ENCODE measurements around the gene RTKN2. TPM values are rescaled to one million over a fixed set of nuclear protein-coding genes. Genes with fewer than 3 reads are reported as not detected.
A peak's percentile ranks its signal among the peaks of the same experiment; 100 is the strongest.
"Not testable (repeated sequence)": the region's sequence is repeated elsewhere in the genome, so short reads cannot be mapped to it uniquely, and the experiment has no call there.

Gene RTKN2
- total RNA-seq, 1 donor from 2014 or later, result 13.2 TPM

- Mint-ChIP-seq H3K4me1 (ENCODE audit: low read depth) (peaks cover 2% of the 10 kb centered on the region), H3K4me3 (ENCODE audit: low read depth) (no peak overlapping the region), H3K27ac (no peak overlapping the region), H3K36me3 (ENCODE audit: insufficient read depth) (no peaks in the 10 kb centered on the region), H3K27me3 (no peaks in the 10 kb centered on the region), H3K9me3 (ENCODE audit: low read depth) (no peaks in the 10 kb centered on the region)
- no peak for DNase-seq (ENCODE audit: low spot score, unreplicated experiment)
- no peak for TF ChIP-seq CTCF (IDR thresholded peaks at IDR 0.05; ENCODE audit: unreplicated experiment)
Observed at GRCh38 chr10:62244088-62244487, 24.6 kb downstream of the RTKN2 start.

DNA sequence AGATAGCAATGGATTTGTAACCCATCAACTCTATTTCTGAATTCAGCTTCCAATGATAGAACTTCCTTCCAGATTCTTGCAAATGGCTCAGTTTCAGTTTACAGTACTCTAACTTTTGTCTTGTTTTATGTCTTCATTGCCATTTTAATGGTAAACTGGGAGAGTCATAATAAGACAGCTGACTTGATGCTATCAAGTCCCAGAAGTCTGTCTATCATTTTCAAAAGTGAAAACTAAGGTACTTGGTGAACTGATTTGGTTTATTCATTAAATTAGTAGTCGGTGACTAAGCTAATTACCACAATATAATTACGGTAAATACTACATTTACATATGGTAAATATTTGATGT lies 25.0 kb downstream of the RTKN2 start:
- TF ChIP-seq CTCF (IDR thresholded peaks at IDR 0.05; ENCODE audit: unreplicated experiment), result no peak
- Mint-ChIP-seq H3K27ac (no peak overlapping the region), H3K4me1 (ENCODE audit: low read depth) (no peaks in the 10 kb centered on the region)

DNA sequence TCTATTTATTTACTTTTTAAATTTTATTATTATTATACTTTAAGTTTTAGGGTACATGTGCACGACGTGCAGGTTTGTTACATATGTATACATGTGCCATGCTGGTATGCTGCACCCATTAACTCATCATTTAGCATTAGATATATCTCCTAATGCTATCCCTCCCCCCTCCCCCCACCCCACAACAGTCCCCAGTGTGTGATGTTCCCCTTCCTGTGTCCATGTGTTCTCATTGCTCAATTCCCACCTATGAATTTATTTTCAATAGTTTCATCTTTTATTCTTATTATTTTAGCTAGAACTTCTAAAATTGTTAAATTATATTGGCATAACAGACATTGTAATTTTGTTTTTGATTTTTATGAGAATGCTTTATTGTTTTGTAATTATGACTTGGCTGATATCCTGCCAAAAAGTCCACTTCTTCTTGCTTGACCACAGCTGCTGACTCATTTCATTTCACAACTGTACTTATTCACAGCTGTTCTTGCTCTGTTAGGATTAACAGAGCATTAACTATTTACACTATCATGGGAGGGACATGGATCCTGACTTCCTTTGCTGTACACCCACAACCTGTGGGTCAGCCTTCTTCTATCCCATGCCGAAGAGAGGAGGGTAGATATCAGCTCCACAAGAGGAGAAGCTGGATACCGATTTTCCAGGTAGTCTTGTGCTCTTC lies 25.5 kb downstream of the RTKN2 start:
- not testable (repeated sequence) for H3K4me3 Mint-ChIP-seq (ENCODE audit: low read depth); H3K9me3 Mint-ChIP-seq (ENCODE audit: low read depth); H3K36me3 Mint-ChIP-seq (ENCODE audit: insufficient read depth); H3K4me1 Mint-ChIP-seq (ENCODE audit: low read depth); DNase-seq (ENCODE audit: low spot score, unreplicated experiment); H3K27me3 Mint-ChIP-seq
- H3K27ac Mint-ChIP-seq, result peak overlapping the region; percentile 67

More for the DNA sequence above, 25.0 kb downstream of the RTKN2 start:
- Mint-ChIP-seq H3K36me3 (ENCODE audit: insufficient read depth) (no peaks in the 10 kb centered on the region), H3K27me3 (no peaks in the 10 kb centered on the region), H3K9me3 (ENCODE audit: low read depth) (no peaks in the 10 kb centered on the region), H3K4me3 (ENCODE audit: low read depth) (no peak overlapping the region)
- DNase-seq (ENCODE audit: low spot score, unreplicated experiment), result no peak

- not testable (repeated sequence) for H3K4me3 Mint-ChIP-seq (ENCODE audit: low read depth); H3K4me1 Mint-ChIP-seq (ENCODE audit: low read depth); H3K27ac Mint-ChIP-seq; DNase-seq (ENCODE audit: low spot score, unreplicated experiment); H3K27me3 Mint-ChIP-seq; H3K36me3 Mint-ChIP-seq (ENCODE audit: insufficient read depth); H3K9me3 Mint-ChIP-seq (ENCODE audit: low read depth)
Observed at GRCh38 chr10:62241521-62241920, 27.1 kb downstream of the RTKN2 start.

DNA sequence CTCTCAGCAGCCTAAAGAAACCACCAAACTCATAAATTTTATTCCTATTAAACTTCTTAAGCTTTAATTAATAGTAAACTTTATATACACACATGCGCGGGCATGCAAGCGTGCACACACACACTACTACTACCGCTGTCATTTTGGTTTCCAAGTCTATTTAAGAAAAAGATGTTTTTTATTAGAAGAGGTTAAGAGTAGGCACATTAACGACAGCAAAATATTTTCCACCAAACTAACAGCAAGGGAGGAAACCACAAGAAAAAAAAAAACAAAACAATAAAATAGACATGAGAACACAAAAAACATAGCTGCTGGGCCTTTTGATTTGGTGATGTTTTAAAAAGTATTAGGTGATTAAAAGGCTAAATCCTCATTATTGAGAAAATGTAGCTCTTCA lies 28.6 kb downstream of the RTKN2 start:
- TF ChIP-seq CTCF (IDR thresholded peaks at IDR 0.05; ENCODE audit: unreplicated experiment), result no peak
- Mint-ChIP-seq H3K4me1 (ENCODE audit: low read depth) (no peaks in the 10 kb centered on the region), H3K9me3 (ENCODE audit: low read depth) (no peaks in the 10 kb centered on the region), H3K4me3 (ENCODE audit: low read depth) (no peak overlapping the region), H3K27ac (no peak overlapping the region), H3K27me3 (no peaks in the 10 kb centered on the region), H3K36me3 (ENCODE audit: insufficient read depth) (no peaks in the 10 kb centered on the region)
- DNase-seq (ENCODE audit: low spot score, unreplicated experiment), result no peak

- no peak overlapping the region for H3K4me3 Mint-ChIP-seq (ENCODE audit: low read depth)
- H3K27ac Mint-ChIP-seq, result no peak overlapping the region
- no peak for DNase-seq (ENCODE audit: low spot score, unreplicated experiment)
- no peaks in the 10 kb centered on the region for H3K27me3 Mint-ChIP-seq
- H3K4me1 Mint-ChIP-seq (ENCODE audit: low read depth), result peaks cover 1% of the 10 kb centered on the region
- H3K9me3 Mint-ChIP-seq (ENCODE audit: low read depth), result no peaks in the 10 kb centered on the region
- H3K36me3 Mint-ChIP-seq (ENCODE audit: insufficient read depth), result no peaks in the 10 kb centered on the region
- no peak for TF ChIP-seq CTCF (IDR thresholded peaks at IDR 0.05; ENCODE audit: unreplicated experiment)
Observed at GRCh38 chr10:62238880-62239279, 29.8 kb downstream of the RTKN2 start.
